Parathyroid adenoma (tissue), 2 donors: ENCODE data around the gene NEK6.

Experiments used
- H2AFZ ChIP-seq: fragments of 300-600 bp; sonication (generic); one replicate; pipeline ENCODE4 v1.7.0; 2017; ENCODE audit warnings: antibody characterized with exemption, mild to moderate bottlenecking
- H3K27ac ChIP-seq: fragments of 300-600 bp; sonication (generic); one replicate; pipeline ENCODE4 v1.7.0; 2017
- H3K27me3 ChIP-seq: fragments of 300-600 bp; sonication (generic); one replicate; pipeline ENCODE4 v1.7.0; 2017; ENCODE audit warnings: low read length; ENCODE audit not compliant: control insufficient read depth, insufficient read depth
- H3K36me3 ChIP-seq: fragments of 300-600 bp; sonication (generic); one replicate; pipeline ENCODE4 v1.7.0; 2017; ENCODE audit warnings: low read length; ENCODE audit not compliant: control insufficient read depth, insufficient read depth
- H3K4me1 ChIP-seq: fragments of 300-600 bp; sonication (generic); one replicate; pipeline ENCODE4 v1.7.0; 2017; ENCODE audit warnings: control low read depth
- H3K4me2 ChIP-seq: fragments of 300-600 bp; sonication (generic); one replicate; pipeline ENCODE4 v1.7.0; 2017; ENCODE audit warnings: low read length
- H3K4me3 ChIP-seq: fragments of 300-600 bp; sonication (generic); one replicate; pipeline ENCODE4 v1.7.0; 2017; ENCODE audit warnings: low read depth, low read length
- H3K79me2 ChIP-seq: fragments of 300-600 bp; sonication (generic); one replicate; pipeline ENCODE4 v1.7.0; 2017; ENCODE audit warnings: control low read depth
- H3K9ac ChIP-seq: fragments of 300-600 bp; sonication (generic); one replicate; pipeline ENCODE4 v1.7.0; 2017; ENCODE audit warnings: mild to moderate bottlenecking
- H3K9me3 ChIP-seq: fragments of 300-600 bp; sonication (generic); one replicate; pipeline ENCODE4 v1.7.0; 2017; ENCODE audit warnings: low read length; ENCODE audit not compliant: control insufficient read depth
- TF ChIP-seq, protein P1 (sequence below): fragments of 300-600 bp; sonication (generic); IDR thresholded peaks from one replicate; pipeline ENCODE4 v1.7.0; 2017; ENCODE audit warnings: antibody characterized with exemption, mild to moderate bottlenecking
- donor health status: primary hyperparathyroidism.

NEK6 gene

DNA sequence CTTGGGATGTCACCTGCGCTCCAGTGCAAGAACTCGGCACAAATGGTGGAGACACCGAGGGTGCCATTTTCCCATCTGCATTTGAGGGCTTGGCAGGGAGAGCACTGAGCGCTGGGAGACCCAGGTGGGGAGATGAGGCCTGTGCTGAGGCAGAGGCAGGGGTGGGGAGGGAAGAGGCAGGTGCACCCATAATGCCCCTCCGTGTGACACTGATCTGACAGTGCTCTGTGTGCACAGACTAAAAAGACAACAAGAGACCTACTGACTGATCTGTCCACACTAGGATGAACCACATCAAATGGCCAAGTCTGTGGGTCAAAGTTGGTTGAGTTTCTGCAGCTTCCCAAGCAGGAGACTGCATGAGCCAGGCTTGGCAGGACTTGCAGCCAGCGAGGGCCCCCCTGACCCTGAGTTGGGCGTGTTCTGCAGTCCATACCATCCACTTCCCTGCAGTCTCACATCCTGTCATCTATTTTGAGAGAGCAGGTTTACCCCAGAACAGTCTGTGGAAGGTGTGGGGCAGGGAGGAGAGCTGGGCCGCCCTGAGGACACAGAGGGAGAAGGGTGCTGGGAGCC lies 41.9 kb downstream of the NEK6 start:
- Histone ChIP-seq H3K27me3 (no peaks in the 10 kb centered on the region), H3K27ac (no peak overlapping the region), H3K4me2 (no peak overlapping the region), H3K36me3 (no peaks in the 10 kb centered on the region), H3K9me3 (no peaks in the 10 kb centered on the region), H3K9ac (no peak overlapping the region), H3K79me2 (no peaks in the 10 kb centered on the region), H3K4me3 (no peak overlapping the region), H2AFZ (no peak overlapping the region), H3K4me1 (no peaks in the 10 kb centered on the region)
- TF ChIP-seq, protein P1, sequence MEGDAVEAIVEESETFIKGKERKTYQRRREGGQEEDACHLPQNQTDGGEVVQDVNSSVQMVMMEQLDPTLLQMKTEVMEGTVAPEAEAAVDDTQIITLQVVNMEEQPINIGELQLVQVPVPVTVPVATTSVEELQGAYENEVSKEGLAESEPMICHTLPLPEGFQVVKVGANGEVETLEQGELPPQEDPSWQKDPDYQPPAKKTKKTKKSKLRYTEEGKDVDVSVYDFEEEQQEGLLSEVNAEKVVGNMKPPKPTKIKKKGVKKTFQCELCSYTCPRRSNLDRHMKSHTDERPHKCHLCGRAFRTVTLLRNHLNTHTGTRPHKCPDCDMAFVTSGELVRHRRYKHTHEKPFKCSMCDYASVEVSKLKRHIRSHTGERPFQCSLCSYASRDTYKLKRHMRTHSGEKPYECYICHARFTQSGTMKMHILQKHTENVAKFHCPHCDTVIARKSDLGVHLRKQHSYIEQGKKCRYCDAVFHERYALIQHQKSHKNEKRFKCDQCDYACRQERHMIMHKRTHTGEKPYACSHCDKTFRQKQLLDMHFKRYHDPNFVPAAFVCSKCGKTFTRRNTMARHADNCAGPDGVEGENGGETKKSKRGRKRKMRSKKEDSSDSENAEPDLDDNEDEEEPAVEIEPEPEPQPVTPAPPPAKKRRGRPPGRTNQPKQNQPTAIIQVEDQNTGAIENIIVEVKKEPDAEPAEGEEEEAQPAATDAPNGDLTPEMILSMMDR, result no peak

DNA sequence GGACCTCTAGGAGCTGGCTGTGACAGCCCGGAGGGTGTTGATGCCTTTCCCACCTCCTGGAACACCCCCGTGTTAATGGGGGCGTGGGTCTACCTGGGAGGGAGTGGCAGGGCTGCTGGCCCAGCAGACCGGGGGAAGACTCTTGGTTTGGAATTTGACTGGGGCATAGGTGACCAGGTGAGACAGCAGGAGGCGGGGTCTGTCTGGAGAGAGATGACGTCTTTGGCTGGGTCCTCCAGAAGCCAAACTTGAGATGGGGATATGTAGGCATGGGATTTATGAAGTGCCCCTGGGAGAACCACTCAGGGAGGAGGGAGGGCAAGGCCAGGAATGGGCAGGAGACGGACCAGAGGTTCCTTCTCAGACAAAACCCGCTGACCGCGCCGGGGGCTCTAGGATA lies 42.6 kb downstream of the NEK6 start:
- TF ChIP-seq, protein P1, result no peak
- Histone ChIP-seq H3K79me2 (no peaks in the 10 kb centered on the region), H3K4me1 (no peaks in the 10 kb centered on the region), H2AFZ (no peak overlapping the region), H3K27ac (no peak overlapping the region), H3K36me3 (no peaks in the 10 kb centered on the region), H3K27me3 (no peaks in the 10 kb centered on the region), H3K9ac (no peak overlapping the region), H3K4me3 (no peak overlapping the region), H3K4me2 (no peak overlapping the region), H3K9me3 (no peaks in the 10 kb centered on the region)

DNA sequence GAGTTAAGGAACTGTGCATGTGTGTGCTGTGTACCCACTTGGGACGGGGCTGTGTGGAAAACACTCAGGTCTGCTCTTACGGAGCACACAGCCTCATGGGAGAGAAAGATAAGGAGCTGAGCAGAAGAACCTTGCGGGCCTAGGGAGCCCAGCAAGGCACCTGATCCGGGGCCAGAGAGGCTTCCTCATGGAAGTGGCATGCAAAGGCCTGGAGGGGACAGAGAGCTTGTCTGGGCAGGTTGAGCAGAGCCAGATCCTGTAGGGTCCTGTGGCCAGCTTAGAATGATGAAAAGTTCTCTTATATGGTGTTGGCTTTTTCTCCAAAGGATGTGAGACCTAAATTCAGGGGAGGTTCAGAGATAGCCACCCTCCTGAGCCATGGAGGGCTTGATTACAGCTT lies 45.2 kb downstream of the NEK6 start:
- Histone ChIP-seq H3K4me2 (no peak overlapping the region), H3K36me3 (no peaks in the 10 kb centered on the region), H2AFZ (no peak overlapping the region), H3K27me3 (no peaks in the 10 kb centered on the region), H3K9ac (no peak overlapping the region), H3K4me3 (no peak overlapping the region), H3K9me3 (no peaks in the 10 kb centered on the region), H3K79me2 (no peaks in the 10 kb centered on the region), H3K4me1 (no peaks in the 10 kb centered on the region), H3K27ac (no peak overlapping the region)
- TF ChIP-seq, protein P1, result no peak

DNA sequence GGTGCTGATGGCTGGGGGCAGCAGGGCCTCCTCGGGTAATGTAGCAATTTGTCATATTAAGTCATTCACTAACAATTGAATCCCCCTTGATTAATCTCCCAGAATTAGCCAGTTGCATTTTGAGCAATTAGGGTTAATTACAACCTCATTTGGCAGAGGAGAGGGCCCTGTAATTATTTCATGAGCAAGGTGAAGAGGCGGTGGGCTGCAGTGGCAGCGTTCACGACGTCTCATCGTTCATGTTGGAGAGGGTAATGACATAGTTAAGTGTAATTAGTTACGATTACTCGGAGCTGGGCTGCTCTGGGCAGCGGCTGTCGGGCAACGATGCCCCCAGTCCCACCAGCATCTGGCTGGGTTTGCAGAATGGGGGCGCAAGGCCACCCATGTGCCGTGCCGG lies 46.0 kb downstream of the NEK6 start:
- TF ChIP-seq, protein P1, result no peak
- H3K27me3 ChIP-seq, result no peaks in the 10 kb centered on the region
- H3K36me3 ChIP-seq, result no peaks in the 10 kb centered on the region
- H3K79me2 ChIP-seq, result no peaks in the 10 kb centered on the region
- H3K9ac ChIP-seq, result no peak overlapping the region
- H3K27ac ChIP-seq, result no peak overlapping the region
- H3K4me1 ChIP-seq, result no peaks in the 10 kb centered on the region
- H2AFZ ChIP-seq, result no peak overlapping the region
- H3K9me3 ChIP-seq, result no peaks in the 10 kb centered on the region
- no peak overlapping the region for H3K4me3 ChIP-seq
- no peak overlapping the region for H3K4me2 ChIP-seq

DNA sequence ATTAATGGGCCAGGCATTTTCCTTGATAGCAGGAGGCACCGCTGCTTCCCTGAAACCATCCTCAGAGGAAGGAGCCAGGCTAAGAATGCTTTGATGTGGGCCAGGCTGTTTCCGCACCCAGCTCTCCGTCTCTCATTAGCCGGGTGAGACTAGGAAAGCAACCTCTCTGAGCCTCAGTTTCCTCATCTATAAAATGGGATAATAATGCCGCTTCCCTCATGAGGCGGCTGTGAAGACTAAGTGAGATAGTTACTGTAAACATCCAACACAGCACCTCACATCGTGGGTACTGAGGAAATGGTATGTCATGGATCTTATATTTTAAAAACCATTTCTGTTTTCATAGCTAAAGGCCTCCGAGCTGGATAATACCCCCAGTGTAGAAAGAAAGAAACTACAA lies 46.5 kb downstream of the NEK6 start:
- no peak overlapping the region for H3K4me2 ChIP-seq
- H3K4me1 ChIP-seq, result no peaks in the 10 kb centered on the region
- H3K36me3 ChIP-seq, result no peaks in the 10 kb centered on the region
- no peak overlapping the region for H3K9ac ChIP-seq
- TF ChIP-seq, protein P1, result no peak
- no peak overlapping the region for H3K27ac ChIP-seq
- no peaks in the 10 kb centered on the region for H3K27me3 ChIP-seq
- no peak overlapping the region for H3K4me3 ChIP-seq
- H2AFZ ChIP-seq, result no peak overlapping the region
- H3K79me2 ChIP-seq, result no peaks in the 10 kb centered on the region
- H3K9me3 ChIP-seq, result no peaks in the 10 kb centered on the region
